CD1c-positive myeloid dendritic cell (primary cell): ENCODE measurements around the gene RFNG.

Experiments
- DNase-seq: peaks from one replicate; pipeline ENCODE4 v3.0.0-alpha.2; 2016; ENCODE audit errors: extremely low spot score

RFNG gene

DNA sequence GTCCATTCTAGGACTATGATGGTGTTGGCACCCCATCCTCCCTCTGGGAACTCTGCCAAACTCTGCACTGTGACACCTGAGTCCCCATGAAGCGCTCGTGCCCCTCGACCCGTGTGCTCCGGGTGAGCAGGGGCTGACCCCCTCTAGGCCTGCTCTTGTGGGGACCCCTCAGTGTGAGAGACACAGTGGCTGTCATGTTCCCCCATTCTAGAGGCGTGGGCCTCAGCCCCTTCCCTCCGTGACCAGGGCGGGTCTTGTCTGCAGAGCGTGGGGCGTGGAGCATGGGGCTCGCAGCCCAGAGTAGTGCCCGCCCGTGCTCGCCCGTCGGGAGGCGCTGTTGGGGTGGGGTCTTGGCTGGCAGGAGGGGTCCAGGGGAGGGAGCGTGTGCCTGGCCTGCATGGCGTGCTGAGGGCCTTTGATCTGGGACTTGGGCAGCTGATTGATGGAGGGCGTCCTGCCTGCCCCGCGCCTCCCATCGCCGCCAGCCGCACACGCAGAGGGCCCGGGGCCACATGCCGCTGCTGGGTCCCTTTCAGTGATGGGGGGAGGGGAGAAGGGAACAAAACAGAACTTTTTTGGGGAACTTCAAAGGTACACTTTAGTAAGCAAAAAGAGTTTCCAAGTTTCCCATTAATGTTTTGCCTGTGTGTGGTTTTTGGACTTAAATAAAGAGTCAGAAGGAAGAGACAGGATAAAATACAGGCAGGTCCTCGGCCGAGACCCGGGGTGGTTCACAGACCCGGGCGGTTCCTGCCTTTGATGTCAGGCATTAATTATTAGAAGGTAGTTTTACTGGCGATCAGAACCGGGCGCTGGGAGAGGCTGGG lies 51.4 kb downstream of the RFNG start:
- no peak for DNase-seq

DNA sequence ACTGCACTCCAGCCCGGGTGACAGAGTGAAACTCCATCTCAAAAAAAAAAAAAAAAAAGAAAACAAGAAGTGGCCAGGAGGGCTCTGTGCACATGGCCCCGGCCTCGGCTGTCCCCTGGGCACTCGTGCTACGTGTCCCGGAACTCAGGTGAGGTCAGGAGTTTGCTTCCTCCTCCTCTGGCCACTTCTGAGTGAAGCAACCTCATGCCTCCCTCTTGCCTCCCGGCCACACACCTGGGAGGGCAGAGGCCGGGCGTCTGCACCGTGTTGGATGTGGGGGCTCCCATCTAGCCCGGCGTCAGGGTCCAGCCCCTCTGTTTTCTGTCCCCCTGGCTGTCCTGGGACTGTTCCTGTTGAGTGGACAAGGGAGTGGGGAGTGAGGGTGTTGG lies 52.0 kb downstream of the RFNG start:
- DNase-seq, result no peak

DNA sequence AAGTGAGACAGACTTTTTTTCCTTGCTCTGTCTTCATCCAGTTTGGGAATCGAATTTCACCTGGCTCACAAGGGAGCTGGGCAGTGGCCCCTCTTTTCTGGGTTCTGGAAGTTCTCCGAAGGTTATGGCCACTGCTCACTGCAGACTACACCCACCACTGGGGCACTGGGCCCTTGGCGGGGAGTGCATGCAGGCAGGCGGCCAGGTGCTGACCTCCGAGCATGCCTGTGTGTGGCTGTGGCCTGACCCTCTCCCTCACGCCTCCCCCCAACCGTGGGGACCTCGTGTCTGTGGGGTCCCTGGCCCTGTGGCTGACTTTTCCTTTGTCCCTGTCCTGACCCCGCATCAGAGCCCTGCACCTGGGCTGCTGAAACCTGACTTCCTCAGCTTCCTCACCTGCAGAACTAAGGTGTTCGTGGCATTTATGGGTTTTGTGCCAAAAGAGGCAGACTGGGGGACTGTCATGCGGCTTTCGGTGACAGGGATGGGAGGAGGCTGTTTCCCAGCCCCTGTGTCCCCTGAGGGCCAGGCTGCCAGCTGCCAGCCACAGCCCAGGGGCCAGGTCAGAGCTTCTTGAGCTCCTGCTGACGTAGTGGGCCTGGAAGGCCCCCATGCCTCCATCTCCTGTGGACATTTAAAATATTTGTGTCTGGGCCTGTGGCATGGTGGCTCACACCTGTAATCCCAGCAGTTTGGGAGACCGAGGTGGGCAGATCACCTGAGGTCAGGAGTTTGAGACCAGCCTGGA lies 52.7 kb downstream of the RFNG start:
- DNase-seq, result no peak

DNA sequence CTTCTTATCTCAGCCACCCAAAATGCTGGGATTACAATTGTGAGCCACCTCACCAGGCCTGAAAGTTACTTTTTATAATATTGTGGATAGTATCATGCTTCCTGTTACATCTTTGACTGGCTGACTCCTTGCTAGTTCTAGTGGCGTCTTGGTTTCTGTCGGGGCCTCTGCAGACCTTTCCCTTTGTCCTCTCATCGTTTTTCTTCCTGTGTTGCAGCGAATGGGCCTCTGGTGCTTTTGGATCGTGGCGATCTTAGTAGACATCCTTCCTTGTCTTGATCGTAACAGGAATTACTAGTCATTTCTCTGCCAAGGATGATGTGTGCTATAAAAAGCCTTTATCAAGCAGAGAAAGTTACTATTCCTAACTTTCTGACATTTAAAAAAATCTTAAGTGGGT lies 53.4 kb downstream of the RFNG start:
- no peak for DNase-seq
